A549 treated with AZD9567 at 1 μM for 4 hours (cell line): ENCODE results near the gene BAAT. TPM values are rescaled to one million over a fixed set of nuclear protein-coding genes. Genes with fewer than 3 reads are reported as not detected.

Experiments
- total RNA-seq: library from RNA; stranded (reverse); fragments of 200-300 nt; extraction: Qiagen RNA extraction; gene quantifications from 5 replicates; pipeline ENCODE4 v1.2.3, GENCODE V29; 2022; ENCODE audit not compliant: insufficient read depth

The BAAT gene
- total RNA-seq = 0.24 to 1.2 TPM (median 0.34 TPM) in 5 replicates

DNA sequence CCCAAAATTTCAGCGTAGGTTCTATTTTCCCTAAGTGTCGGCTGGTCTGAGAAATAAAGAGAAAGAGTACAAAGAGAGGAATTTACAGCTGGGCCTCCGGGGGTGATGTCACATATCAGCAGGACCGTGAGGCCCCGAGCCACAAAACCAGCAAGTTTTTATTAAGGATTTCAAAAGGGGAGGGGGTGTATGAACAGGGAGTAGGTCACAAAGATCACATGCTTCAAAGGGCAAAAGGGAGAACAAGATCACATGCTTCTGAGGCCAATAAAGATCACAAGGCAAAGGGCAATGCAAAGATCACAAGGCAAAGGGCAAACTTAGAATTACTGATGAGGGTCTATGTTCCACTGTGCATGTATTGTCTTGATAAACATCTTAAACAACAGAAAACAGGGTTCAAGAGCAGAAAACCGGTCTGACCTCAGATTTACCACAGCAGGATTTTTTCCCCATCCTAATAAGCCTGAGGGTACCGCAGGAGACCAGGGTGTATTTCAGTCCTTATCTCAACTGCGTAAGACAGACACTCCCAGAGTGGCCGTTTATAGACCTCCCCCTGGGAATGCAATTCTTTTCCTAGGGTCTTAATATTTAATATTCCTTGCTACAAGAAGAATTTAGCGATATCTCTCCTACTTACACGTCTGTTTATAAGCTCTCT, at the start of gene BAAT:
Gene BAAT (minus strand): TSS at position 134 of the 664 bp plus-strand sequence. CDS start 13,602 bp downstream, outside the sequence.

DNA sequence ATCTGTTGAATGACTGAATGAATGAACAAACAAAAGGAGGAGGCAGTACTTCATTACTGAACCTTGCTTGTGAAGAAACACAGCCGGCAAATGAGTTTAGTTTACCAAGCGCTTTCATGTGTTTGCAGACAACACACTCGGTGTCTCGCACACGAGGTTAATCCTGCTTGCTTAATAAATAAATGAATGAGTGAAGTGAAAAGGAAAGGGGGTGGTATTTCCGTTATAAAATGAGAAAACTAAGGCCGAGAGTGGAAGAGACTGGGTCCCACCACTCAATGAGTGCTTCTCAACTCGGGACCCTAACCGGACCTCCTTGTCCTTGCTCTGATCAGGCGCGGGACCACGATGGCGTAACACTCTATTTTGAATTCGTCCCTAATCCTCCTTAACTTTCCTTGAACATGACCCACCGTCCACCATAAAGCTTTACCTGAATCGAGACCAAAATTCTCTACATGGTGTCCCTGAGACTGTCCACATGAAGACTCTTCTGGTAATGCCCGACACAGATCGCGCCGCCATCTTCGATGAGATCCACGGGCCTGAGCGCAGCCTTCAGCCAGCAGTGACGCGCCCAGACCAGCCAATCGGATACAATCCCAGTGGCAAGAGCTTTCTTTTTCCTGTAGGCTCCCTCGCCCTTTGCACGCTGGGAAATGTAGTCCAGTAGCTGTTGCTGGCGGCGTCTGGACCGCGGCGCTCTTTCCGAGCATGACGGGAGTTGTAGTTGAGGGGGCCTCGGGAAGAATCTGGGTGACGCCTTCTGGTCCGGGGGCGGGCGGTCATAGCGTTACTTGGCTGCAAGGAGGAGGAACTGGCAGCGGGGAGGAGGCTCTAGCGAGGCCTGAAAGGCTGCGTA, 13.5 kb upstream of the BAAT start, which contains the start of the genes MRPL50 and ZNF189:
Gene MRPL50 (minus strand): TSS at position 551 of the 862 bp plus-strand sequence. CDS start 26 bp downstream, at position 525.
Gene ZNF189 (plus strand): TSS at position 784 of the 862 bp plus-strand sequence. CDS start 306 bp downstream, outside the sequence.

Other genes with a start within 250 kb of the BAAT start
- gene MRPL50, start 13.6 kb upstream of the BAAT start, total RNA-seq = 12.0 to 20.5 TPM (median 14.1 TPM) in 5 replicates
- 6.5 to 9.8 TPM (median 6.9 TPM) in 5 replicates for gene ZNF189, start 13.8 kb upstream of the BAAT start, total RNA-seq
- gene ALDOB, start 50.8 kb upstream of the BAAT start, total RNA-seq = not detected in 5 replicates
- gene RNF20, start 148.8 kb upstream of the BAAT start, total RNA-seq = 19.7 to 24.4 TPM (median 22.2 TPM) in 5 replicates
- not detected in 5 replicates for gene PPP3R2, start 210.0 kb upstream of the BAAT start, total RNA-seq